ENCODE measurements around the gene TBCD. TPM values are rescaled to one million over a fixed set of nuclear protein-coding genes. Genes with fewer than 3 reads are reported as not detected.

Gene TBCD
- polyA plus RNA-seq (2013, experiment 1 of 2): 62.8 TPM
- polyA plus RNA-seq (2013, experiment 2 of 2): 65.7 TPM

DNA sequence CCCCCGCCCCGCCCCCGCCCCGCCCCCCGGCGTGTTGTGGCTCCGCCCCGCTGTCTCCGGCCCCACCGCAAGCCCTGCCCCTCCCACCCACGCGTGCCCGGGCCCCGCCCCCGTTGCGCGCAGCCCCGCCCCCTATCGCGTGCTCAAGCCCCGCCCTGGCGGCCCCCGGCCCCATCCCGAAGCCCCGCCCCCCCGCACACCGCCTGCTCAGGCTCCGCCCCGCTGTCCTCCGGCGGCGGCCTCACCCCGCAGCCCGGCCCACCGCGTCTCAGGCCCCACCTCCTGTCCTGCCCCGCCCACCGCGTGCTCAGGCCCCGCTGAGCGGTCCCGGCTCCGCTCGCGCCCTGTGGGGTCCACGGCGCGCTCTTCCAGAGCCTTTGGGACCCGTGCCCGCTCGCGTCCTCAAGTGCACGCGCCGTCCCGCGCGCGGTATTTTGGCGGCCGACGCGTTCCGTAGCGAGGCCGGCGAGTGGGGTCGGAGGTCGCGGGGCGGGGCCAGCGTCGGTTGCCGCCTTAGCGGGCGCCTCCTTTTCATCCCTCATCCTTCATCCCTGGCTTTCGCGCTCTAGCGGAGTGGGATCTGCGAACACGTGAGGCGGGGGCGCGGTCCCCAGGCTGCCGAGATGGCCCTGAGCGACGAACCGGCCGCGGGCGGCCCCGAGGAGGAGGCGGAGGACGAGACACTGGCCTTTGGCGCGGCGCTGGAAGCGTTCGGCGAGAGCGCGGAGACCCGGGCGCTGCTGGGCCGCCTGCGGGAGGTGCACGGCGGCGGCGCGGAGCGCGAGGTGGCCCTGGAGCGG lies at the start of gene TBCD:
Gene TBCD, plus strand, starts transcription at position 495 of the 800 bp plus-strand sequence. Its CDS starts 129 bp downstream, at position 624.
- Histone ChIP-seq H3K9ac (ENCODE audit: low read depth, low read length, poor library complexity) (peak within 1 kb of the TSS; percentile 96), H4K91ac (ENCODE audit: low read depth, low read length, poor library complexity) (no peak within 1 kb of the TSS), H3K36me3 (replicated peaks in 1 of 2; ENCODE audit: control insufficient read depth in 2 of 2, insufficient read depth in 2 of 2, low read length in 2 of 2) (peaks cover 3 to 25% of the 10 kb centered on the region in 2 donors), H2BK120ac (ENCODE audit: low read depth, low read length) (no peak within 1 kb of the TSS), H2BK15ac (ENCODE audit: low read length) (peak within 1 kb of the TSS; percentile 60), H3K14ac (ENCODE audit: low read length) (peak within 1 kb of the TSS; percentile 90), H2BK5ac (ENCODE audit: low read length) (peak within 1 kb of the TSS; percentile 79), H3K18ac (ENCODE audit: low read length) (peak within 1 kb of the TSS; percentile 99), H3K4ac (ENCODE audit: low read length) (no peak within 1 kb of the TSS), H3K4me1 (ENCODE audit: control insufficient read depth in 2 of 2, insufficient read depth in 1 of 2, low read depth in 1 of 2, low read length in 2 of 2) (peaks cover 9 to 15% of the 10 kb centered on the region in 2 donors), H2BK12ac (ENCODE audit: low read length) (no peak within 1 kb of the TSS), H4K8ac (ENCODE audit: low read depth, low read length) (no peak within 1 kb of the TSS), H2AFZ (ENCODE audit: low read length) (peak within 1 kb of the TSS; percentile 99), H3K79me1 (ENCODE audit: low read depth, low read length) (peaks cover 11% of the 10 kb centered on the region), H3K23ac (ENCODE audit: low read depth, low read length, poor library complexity) (peak within 1 kb of the TSS; percentile 92), H2AK5ac (ENCODE audit: low read depth, low read length) (peak within 1 kb of the TSS; percentile 67), H3K27me3 (ENCODE audit: control insufficient read depth in 3 of 3, insufficient read depth in 3 of 3, low read depth in 1 of 3, low read length in 3 of 3) (peaks cover 0 to 8% (median 2%) of the 10 kb centered on the region in 3 experiments), H3K27ac (replicated peaks; ENCODE audit: low read length) (peak within 1 kb of the TSS; percentile 86), H3K4me2 (ENCODE audit: insufficient read depth, low read length, poor library complexity, severe bottlenecking) (peak within 1 kb of the TSS; percentile 98), H3K9me3 (replicated peaks in 1 of 2; ENCODE audit: control insufficient read depth in 2 of 2, insufficient read depth in 1 of 2, low read depth in 1 of 2, low read length in 2 of 2) (peaks cover 5 to 9% of the 10 kb centered on the region in 2 donors), H3K4me3 (ENCODE audit: low read length in 2 of 2) (peak within 1 kb of the TSS; percentile 89 to 99)
- no CpG with 5 or more reads among the region's 114 CpGs for WGBS, 2 donors (ENCODE audit: extremely low coverage in 2 of 2, insufficient read length in 2 of 2, insufficient replicate concordance in 1 of 2)
- peak; percentile 92 for DNase-seq (ENCODE audit: low spot score)

DNA sequence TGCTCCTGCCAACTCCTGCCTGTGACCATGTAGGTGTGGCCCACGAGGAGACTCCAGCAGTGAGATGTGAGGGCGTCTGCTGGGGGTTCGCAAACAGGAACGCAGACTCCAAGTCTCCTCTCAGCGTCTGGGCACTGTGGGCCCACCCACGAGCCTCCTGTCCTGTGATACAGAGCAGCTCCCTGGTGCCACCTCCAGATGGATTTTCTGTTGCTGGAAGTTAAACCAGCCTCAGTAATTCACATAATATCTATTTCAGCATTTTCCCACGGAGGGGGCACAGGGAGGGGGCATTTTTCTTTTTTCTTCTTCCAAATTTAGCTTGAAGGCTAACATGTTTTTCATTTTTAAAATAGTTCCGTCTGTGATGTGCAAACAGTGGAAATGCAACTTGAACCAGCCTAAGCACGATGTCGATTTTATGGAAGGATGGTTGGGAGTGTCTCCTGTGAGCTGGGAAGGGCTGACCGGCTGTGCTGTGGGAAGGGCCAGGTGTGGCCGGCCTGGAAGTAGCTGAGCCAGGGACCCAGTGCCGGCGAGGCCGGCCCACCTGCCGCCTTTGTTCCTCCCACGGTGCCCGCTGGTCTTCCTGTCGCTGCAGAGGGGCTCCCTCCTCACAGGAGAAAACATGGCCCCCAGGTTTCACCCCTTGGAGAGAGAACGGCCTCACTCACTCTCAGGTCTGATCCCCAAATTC lies 49.5 kb upstream of the TBCD start:
- H4K8ac ChIP-seq (ENCODE audit: low read depth, low read length): no peak overlapping the region
- no peaks in the 10 kb centered on the region for H3K36me3 ChIP-seq (replicated peaks in 1 of 2; ENCODE audit: control insufficient read depth in 2 of 2, insufficient read depth in 2 of 2, low read length in 2 of 2)
- H2BK12ac ChIP-seq (ENCODE audit: low read length): no peak overlapping the region
- H4K91ac ChIP-seq (ENCODE audit: low read depth, low read length, poor library complexity): no peak overlapping the region
- no peak overlapping the region for H2BK15ac ChIP-seq (ENCODE audit: low read length)
- H3K27me3 ChIP-seq (ENCODE audit: control insufficient read depth in 3 of 3, insufficient read depth in 3 of 3, low read depth in 1 of 3, low read length in 3 of 3): peaks cover 5 to 28% (median 19%) of the 10 kb centered on the region in 3 experiments
- H3K79me1 ChIP-seq (ENCODE audit: low read depth, low read length): peaks cover 4% of the 10 kb centered on the region
- H3K23ac ChIP-seq (ENCODE audit: low read depth, low read length, poor library complexity): peak overlapping the region; percentile 60
- no peak overlapping the region for H3K4me3 ChIP-seq (ENCODE audit: low read length in 2 of 2)
- peak overlapping the region; percentile 56 for H2AK5ac ChIP-seq (ENCODE audit: low read depth, low read length)
- H3K4me2 ChIP-seq (ENCODE audit: insufficient read depth, low read length, poor library complexity, severe bottlenecking): no peak overlapping the region
- H2BK5ac ChIP-seq (ENCODE audit: low read length): no peak overlapping the region
- no peak overlapping the region for H3K14ac ChIP-seq (ENCODE audit: low read length)
- no peak overlapping the region for H3K27ac ChIP-seq (replicated peaks; ENCODE audit: low read length)
- peaks cover 6 to 7% of the 10 kb centered on the region in 2 donors for H3K4me1 ChIP-seq (ENCODE audit: control insufficient read depth in 2 of 2, insufficient read depth in 1 of 2, low read depth in 1 of 2, low read length in 2 of 2)
- H2AFZ ChIP-seq (ENCODE audit: low read length): peak overlapping the region; percentile 22
- WGBS, 2 donors (ENCODE audit: extremely low coverage in 2 of 2, insufficient read length in 2 of 2, insufficient replicate concordance in 1 of 2): no CpG with 5 or more reads among the region's 20 CpGs
- H3K9ac ChIP-seq (ENCODE audit: low read depth, low read length, poor library complexity): no peak overlapping the region
- no peak overlapping the region for H3K4ac ChIP-seq (ENCODE audit: low read length)
- DNase-seq (ENCODE audit: low spot score): no peak
- no peak overlapping the region for H2BK120ac ChIP-seq (ENCODE audit: low read depth, low read length)
- H3K18ac ChIP-seq (ENCODE audit: low read length): no peak overlapping the region
- H3K9me3 ChIP-seq (replicated peaks in 1 of 2; ENCODE audit: control insufficient read depth in 2 of 2, insufficient read depth in 1 of 2, low read depth in 1 of 2, low read length in 2 of 2): peaks cover 0 to 5% of the 10 kb centered on the region in 2 donors

DNA sequence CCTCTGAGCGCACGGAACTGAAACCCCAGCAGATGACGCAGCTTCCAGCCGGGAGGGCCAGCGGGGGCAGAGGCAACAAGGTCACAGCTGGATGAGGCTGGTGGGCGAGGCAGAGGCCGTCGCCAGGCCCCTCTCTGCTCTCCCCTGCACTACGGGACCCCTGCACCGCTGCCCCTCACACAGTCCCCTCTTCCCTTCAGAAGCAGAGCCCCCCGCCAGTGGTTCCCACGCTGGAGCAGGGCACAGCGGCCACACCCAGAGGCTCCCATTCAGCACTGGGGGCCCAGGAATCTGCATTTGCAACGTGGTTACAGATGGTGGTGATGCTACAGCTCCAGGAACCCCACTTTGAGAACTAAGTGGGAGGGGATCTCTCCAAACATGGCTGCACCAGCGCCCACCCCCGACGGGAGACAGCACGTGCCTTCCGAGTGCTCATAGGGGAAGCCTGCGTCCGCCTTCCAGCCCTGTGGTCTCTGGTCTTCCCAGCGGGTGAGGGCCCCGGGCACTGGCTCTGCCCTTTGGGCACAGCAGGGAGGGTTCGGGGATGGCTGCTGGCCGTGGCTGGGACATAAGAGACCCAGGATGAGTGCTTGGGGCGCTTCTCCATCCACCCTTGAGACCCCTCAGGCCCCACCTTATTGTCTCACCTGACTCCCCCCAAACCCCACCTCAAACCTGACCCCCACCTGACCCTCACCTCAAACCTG lies 48.7 kb upstream of the TBCD start:
- Histone ChIP-seq H2BK120ac (ENCODE audit: low read depth, low read length) (no peak overlapping the region), H3K36me3 (replicated peaks in 1 of 2; ENCODE audit: control insufficient read depth in 2 of 2, insufficient read depth in 2 of 2, low read length in 2 of 2) (no peaks in the 10 kb centered on the region), H3K23ac (ENCODE audit: low read depth, low read length, poor library complexity) (no peak overlapping the region), H3K4me3 (ENCODE audit: low read length in 2 of 2) (no peak overlapping the region), H3K27me3 (ENCODE audit: control insufficient read depth in 3 of 3, insufficient read depth in 3 of 3, low read depth in 1 of 3, low read length in 3 of 3) (peaks cover 0 to 24% (median 12%) of the 10 kb centered on the region in 3 experiments), H4K8ac (ENCODE audit: low read depth, low read length) (no peak overlapping the region), H3K14ac (ENCODE audit: low read length) (peak overlapping the region; percentile 8), H3K9me3 (replicated peaks in 1 of 2; ENCODE audit: control insufficient read depth in 2 of 2, insufficient read depth in 1 of 2, low read depth in 1 of 2, low read length in 2 of 2) (peaks cover 0 to 5% of the 10 kb centered on the region in 2 donors), H3K79me1 (ENCODE audit: low read depth, low read length) (peaks cover 2% of the 10 kb centered on the region), H4K91ac (ENCODE audit: low read depth, low read length, poor library complexity) (no peak overlapping the region), H3K4me2 (ENCODE audit: insufficient read depth, low read length, poor library complexity, severe bottlenecking) (no peak overlapping the region), H3K4me1 (ENCODE audit: control insufficient read depth in 2 of 2, insufficient read depth in 1 of 2, low read depth in 1 of 2, low read length in 2 of 2) (peaks cover 3 to 5% of the 10 kb centered on the region in 2 donors), H2AK5ac (ENCODE audit: low read depth, low read length) (peak overlapping the region; percentile 56), H2BK12ac (ENCODE audit: low read length) (no peak overlapping the region), H3K9ac (ENCODE audit: low read depth, low read length, poor library complexity) (no peak overlapping the region), H2AFZ (ENCODE audit: low read length) (no peak overlapping the region), H3K4ac (ENCODE audit: low read length) (no peak overlapping the region), H3K27ac (replicated peaks; ENCODE audit: low read length) (no peak overlapping the region), H2BK15ac (ENCODE audit: low read length) (peak overlapping the region; percentile 24), H3K18ac (ENCODE audit: low read length) (peak overlapping the region; percentile 19), H2BK5ac (ENCODE audit: low read length) (no peak overlapping the region)
- no peak for DNase-seq (ENCODE audit: low spot score)
- WGBS, 2 donors (ENCODE audit: extremely low coverage in 2 of 2, insufficient read length in 2 of 2, insufficient replicate concordance in 1 of 2): no CpG with 5 or more reads among the region's 26 CpGs
